Suprapubic skin (tissue), 4 donors: ENCODE data around the gene RXRB.

Experiments used
- CTCF ChIP-seq, 2 donors: fragments of 200-600 bp in 1 of 2; fragments of 450-650 bp in 1 of 2; sonication (generic) in 1 of 2; IDR thresholded peaks; one replicate each; pipeline ENCODE4 v1.5.1; 2016 to 2019; ENCODE audit warnings: antibody characterized with exemption in 2 of 2, mild to moderate bottlenecking in 1 of 2, moderate library complexity in 1 of 2
- EP300 ChIP-seq: sonication (generic); formaldehyde crosslinking; IDR thresholded peaks from one replicate; pipeline ENCODE4 v1.6.1; 2017; ENCODE audit warnings: antibody characterized with exemption
- POLR2AphosphoS5 ChIP-seq, 3 donors: sonication (generic); formaldehyde crosslinking; IDR thresholded peaks; one replicate each; pipeline ENCODE4 v1.6.1; 2017; ENCODE audit warnings: antibody characterized with exemption in 3 of 3

- TF ChIP-seq CTCF (IDR thresholded peaks at IDR 0.05) (no peak), EP300 (no peak), POLR2AphosphoS5 (IDR thresholded peaks at IDR 0.05) (no peak)
These were observed 46.1 kb downstream of the RXRB start for GRCh38 chr6:33154349-33154748.
